ENCODE data around the gene PER2.

The PER2 gene

DNA sequence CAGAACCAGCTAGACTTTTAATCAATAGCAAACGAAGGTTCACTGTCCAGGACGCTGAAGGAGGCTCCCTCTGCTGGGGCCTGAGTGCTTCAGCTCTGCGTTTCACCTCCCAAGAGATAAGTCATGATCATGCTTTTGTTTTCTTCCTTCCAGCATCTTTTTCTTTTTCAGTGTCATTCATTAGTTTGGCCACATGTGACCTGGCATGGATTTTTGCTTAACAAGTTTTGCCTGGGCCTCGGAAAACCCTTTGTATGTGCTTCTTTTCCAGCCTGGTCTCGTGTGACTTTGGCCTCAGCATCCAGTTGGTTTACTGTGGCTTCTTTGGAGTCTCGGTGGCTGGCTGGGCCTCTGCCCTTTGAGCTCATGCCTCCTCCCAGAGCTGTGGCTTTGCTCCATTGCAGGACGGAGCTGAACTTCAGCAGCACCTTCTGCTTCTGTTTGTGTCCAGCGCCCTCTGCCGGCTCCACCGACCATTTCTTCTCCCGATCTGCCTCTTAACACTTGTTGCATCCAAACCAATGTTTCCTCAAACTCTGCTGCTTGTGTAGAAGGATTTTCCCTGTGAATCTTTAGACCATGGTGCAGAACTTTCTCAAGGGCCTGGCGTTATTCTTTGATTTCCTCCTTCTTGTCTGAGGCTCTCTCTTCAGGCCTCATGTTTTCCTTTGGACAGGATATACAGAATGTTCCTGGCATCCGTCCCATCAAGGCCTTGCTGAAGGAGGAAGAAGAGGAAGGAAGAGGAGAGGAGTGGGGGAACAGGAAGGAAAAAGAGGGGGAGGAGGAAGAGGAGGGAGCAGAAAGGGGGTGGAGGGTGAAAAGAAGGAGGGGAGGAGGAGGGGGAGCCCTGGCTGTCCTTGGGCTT is 25.0 kb downstream of the PER2 start:
- no peak for FAIRE-seq

DNA sequence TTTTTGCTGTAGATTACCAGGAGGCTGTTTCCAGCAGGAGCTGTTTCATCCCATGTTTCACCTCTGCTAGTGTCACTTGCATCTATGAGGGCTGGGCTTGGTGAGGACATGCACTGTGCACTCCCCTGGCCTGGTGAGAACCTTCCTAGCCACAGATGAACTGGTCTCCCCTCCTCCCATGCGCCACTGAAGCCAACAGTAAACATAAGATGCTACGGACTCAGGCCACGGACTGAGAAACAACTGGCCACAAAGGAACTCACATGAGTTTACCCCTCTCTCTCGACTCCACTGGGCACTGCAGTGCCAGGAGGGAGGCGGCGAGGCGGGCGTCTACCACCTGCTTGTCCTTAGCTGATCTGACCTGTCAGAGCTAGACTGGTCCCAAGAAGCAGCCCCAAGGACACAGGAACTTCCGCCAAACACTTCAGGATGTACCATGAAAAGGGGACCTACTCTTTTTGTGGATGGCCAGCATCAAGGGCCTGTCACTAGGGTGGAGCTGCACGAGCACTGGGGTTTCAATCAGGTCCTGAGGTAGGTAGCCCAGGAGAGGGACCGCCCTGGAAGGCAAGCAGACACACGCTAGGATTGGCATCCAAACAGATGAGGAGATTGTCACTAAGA is 25.8 kb downstream of the PER2 start:
- no peak for FAIRE-seq

DNA sequence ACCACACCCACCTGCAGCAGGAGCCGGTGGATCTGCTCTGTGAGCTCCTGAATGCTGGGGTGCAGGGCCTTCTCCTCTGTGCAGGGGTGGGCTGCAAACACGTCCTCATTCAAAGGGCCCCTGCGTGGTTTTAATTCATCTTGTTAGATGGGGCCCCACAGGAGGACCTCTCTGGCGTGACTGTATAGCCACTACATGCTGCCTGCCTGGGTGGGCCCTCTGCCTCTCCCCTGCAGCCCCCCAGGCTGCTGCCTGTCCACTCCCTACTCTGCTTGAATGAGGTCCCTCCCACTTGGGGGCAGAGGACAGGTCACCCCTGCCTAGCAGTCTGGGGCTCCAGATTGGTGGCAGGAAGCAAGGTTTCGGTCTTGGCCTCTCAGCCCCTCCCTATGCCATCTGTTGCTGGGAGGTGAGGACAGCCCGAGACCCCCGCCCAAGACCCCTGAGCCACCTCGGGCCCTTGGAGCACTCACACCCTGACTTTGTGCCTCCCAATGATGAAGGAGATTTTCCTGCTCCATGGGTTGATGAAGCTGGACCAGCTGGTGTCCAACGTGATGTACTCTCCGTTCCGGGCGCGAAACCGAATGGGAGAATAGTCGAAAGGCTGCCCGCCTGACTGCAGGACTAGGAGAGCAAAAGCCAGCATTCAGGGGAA is 26.6 kb downstream of the PER2 start:
- no peak for FAIRE-seq

DNA sequence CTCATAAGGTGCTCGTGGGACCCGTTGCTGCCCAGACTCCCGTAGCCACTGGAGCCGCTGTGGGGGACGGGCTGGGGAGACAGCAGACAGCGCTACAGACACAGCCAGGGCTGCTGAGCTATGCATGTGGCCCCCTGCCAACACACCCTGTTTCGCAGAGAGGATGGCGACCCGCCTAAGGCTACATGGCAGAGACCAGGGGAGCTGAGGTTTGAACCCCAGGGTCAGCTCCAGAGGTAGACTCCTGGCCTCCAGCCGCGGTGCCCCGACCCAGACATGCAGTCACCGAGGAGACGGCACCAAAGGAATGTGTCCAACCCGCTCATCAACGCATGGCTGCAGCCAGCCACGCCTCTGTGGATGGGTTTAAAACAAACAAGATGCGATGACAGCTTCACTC is 27.5 kb downstream of the PER2 start:
- no peak for FAIRE-seq

DNA sequence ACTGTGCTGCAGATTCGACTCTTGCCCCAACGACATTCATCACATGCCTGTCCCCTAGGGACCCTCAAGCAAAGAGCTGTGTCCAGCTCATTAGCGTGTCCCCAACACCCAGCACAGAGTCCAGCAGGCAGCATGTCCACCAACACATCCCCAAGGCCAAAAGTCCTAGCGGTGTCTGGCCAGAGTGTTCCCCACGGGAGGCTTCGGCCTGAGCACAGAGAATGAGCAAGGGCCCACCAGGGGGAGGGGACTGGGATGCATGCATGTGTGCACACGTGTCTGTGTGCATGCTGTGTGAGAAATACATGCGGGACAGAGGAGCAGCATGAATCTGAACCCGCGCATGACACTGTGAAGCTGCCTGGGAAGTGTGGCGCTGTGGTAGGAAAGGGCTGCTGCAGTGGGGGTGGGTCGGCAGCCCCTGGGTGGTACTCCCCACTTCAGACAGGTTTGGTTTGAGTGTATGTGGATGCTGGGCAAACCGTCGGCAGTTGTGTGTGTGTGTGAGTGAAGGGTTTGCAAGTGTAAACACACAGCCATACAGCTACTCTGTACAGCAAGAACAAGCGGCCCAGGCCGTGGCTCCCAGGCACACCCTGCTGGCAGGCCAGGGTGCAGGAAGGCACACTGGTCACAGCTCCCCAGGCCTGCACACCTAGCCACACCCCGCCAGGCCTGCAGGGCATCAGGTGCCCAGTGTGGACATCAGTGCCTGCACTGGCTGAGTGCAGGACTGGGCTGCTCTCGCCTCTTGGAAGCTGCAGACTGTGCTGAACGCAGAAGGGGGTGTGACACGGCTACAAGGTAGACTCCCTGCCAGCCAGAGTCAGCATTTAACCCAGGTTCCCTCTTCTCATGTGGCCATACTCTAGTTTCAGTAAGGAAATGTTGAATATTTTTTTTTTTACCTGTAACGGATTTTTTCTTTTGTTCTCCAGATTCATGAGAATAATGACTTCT is 29.1 kb downstream of the PER2 start:
- FAIRE-seq: no peak

DNA sequence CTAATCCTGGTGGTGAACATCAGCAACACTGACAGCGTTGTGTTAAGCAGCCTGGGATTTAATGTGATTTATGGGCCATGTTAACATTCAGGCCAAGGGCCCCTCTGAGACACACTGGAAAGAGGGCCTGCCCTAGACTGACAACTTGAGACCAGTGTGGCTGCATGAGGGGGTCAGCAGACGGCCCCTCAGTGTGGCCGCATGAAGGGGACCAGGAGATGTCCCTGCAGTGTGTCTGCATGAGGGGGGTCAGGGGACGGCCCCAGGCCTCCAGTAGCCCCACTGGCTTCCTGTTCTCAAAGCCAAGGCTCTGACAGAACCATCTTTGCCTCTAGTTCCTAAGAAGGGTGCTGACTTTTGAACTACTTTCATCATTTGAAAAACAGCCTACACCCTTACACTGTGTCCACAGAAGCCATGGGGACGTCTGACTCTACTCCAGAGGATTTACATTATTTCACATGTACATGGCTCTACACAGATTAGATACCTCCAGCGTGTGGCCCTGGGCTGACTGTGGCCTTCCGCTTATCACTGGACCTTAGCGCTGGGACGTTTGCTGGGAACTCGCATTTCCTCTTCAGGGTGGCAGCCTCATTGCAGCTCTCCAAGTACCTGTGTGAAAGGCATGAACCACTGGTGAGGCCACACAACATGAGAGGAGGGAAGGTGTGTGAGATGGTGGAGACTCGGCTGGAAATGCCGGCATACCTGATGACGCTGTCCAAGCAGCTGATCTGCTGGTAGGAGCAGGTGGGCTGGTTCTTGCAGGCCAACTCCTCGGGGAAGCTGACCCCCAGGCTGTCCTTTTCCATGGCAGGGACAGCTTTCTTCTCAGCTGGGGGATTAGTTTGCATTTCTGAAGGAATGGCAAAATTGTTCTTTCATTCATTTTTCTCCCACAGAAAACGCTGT is 30.4 kb downstream of the PER2 start:
- FAIRE-seq: no peak

DNA sequence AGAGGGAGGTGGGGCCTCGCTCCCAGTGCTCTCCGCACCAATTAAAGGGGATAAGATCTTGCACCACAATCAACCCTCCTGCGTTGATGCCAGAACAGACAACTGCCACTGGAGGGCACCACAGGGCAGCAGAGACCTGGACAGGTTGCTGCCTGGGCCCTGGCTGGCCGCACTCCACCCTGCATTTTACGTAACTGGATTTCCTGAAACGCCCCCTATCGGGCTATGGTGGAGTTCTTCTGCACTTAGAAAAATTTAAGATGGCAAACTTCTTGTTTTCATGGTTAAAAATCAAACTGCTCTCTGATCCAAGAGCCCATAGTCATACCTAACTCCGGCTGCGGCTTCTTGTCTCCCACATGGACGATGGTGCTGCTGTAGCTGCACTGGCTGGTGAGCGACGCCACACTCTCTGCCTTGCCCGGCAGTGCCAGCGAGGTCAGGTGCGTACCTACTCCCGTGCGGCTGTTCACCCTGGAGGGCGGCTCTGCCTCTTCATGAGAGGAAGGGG is 31.8 kb downstream of the PER2 start:
- peak; percentile 49 for FAIRE-seq

DNA sequence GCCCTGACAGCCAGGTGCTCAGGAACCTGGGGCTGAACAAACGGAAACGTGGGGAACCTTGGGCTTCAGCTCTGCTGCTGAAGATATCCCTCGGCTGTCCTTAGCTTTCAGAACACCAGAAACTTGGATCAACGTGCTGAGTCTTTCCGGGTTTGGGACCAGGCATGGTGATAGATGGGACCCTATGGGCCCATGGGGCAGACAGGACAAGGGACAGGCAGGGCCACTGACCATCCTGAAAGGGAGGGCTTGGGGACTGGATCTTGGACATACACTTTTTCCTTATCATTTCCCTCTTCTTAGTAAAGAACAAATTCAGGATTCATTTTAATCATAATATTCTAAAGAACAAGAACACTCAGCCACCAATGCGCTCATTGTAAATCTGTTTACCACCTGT is 32.3 kb downstream of the PER2 start:
- no peak for FAIRE-seq

DNA sequence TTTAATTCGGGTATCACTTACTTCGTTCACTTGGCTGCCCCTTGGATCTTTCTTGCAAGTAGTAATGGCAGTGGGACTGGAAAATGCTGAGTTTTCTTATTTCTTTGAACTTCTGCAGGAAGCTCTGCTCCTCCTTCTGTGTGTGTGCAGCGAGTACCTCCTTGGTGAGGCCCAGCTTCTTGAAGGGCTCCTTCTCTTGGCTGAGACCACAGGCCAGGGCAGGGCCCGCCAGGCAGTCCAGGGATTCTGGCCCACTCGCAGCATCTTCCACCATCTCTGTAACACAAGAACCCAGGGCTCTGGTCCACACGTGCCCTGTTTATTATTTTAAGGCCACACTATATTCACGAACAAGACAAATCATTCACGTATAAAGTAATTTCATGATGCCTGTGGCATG is 32.8 kb downstream of the PER2 start:
- no peak for FAIRE-seq

DNA sequence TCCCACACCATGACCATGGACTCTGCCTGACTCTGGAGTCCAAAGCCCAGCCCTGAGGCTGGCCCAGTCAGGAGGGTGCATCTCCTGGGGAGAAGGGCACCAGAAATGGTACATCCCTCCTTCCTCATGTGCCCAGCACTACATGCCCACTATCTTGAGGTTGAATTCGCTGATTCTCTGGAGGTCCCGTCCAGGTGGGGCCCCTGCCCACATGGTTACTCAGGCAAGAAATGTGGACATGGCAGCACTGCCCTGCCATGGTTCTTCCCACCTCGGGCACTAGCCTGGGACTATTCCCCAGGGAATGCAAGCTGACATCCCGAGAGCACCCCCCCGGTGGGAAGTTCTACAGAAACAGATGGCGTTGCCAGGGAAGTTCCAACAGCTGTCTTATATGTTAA is 33.3 kb downstream of the PER2 start:
- no peak for FAIRE-seq

DNA sequence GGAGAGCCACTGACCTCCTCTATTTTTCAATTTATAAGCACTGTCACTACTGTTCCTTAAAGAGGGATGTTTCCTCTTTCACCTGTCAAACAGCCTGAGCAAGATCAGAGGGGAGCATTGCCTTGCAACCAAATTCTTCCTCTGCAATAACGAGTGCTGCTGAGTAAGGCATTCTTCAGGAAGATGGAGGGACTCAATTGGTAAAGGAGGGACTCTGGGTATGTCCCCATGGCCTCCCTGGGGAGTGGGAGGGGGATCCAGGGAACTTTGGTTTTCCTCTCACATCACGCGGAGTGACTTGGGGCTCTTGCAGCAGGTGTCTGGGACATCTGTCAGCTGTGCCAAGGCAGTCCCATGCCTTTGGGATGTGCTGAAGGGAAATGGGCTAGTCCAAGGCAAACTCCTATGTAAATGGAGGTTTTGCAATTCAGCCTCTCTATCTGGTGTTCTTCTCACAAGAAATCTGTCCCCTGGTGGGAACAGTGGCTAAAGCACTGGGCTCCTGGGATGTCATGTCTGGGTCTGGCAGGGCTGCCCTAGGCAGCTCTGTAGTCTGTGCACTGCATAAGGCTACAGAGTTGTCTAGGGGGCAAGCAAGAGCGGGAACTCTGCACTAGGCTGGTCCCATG is 34.2 kb downstream of the PER2 start:
- FAIRE-seq: no peak

DNA sequence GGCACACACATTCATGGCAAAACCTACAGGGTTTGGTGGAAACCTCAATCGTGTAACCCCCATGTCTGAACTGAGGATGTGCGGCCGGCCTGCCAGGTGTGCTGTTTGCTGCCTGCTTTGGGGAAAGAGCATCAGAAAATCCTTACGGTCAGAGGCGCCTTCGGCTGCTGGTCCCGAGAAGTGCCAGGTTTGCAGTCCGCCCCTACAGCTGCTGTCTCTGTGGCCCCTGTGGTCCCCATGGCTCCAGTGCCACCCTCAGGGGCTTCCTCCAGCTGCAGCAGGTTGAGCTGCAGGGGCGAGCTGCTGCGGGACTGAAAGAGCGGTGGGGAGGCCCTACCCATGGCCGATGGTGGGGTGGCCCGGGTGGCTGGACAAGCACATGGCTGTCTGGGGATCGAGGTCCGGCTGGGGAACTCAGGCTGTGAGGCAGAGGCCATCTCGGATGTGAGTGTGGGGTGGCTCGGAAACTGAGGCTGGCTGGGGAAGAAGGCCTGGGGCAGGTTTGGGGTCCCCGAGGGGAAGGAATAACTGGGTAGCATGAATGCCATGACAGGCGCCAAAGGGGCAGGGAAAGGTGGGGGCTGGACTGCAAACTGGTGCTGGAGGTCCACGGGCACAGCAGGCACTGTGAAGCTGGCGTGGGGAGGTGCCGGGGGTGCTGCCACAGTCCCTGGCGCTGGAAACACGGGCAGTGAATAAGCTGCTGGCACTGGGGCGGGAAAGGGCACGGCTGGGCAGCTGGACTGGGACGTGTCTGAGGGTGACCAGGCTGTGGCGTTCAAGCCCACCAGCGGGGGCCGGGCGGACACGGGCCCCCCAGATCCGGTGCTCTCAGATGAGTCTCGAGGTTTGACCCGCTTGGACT is 35.4 kb downstream of the PER2 start:
- no peak for FAIRE-seq

DNA sequence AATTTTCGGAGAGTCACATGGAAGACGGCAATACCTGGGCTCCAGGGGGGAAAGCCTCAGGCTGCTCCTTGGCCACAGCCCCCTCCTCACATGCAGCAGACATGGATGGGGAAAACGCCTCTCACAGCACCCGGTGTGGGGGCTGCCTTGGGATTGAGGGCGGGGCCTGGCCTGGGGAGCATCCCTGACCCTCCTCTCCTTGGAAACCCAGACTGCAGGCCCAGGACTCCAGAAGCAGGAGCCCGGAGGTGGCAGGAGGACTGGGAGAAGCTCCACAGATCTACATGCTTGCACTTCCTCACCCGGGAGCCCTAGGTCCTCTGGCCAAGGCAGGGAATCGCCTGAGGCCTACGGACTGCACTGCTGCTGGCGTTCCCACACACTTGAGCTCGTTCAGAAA is 36.4 kb downstream of the PER2 start:
- no peak for FAIRE-seq

DNA sequence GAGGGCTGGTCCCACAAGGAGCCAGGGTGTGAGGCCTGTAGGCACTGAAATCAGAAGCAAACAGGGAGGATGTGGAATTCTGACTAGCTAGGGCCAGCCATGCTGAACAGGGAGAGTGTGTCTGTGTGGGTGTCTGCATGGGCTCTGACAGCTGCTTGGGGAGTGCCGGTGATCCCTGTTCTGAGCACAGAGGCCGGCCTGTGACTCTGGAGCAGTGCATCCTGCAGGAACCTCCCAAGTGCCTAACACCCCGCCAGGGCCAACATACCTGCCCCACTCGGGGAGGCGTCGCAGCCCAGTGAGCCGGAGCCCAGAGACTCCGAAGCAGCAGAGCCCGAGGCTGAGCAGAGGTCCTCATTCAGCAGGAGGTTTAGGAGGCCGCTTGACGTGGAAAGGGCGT is 37.1 kb downstream of the PER2 start:
- no peak for FAIRE-seq

DNA sequence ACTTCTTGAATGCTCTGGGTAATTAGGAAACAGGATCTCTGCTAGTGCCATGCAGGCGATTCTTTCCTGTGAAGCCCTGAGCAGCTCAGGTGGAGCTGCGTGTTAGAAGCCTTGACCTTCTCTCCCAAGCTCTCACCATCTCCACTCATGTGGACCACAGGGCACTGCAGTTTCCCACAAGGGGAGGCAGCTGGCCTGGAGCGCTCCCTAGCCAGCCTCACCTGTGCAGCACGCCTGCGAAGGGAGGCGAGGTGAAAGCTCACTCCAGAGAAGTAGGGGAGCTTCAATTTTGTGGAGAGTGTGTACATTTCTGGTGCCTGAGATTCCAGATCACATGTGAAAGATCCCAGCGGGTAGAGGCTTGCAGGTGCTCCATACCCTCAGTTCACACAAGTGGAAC is 37.5 kb downstream of the PER2 start:
- no peak for FAIRE-seq

DNA sequence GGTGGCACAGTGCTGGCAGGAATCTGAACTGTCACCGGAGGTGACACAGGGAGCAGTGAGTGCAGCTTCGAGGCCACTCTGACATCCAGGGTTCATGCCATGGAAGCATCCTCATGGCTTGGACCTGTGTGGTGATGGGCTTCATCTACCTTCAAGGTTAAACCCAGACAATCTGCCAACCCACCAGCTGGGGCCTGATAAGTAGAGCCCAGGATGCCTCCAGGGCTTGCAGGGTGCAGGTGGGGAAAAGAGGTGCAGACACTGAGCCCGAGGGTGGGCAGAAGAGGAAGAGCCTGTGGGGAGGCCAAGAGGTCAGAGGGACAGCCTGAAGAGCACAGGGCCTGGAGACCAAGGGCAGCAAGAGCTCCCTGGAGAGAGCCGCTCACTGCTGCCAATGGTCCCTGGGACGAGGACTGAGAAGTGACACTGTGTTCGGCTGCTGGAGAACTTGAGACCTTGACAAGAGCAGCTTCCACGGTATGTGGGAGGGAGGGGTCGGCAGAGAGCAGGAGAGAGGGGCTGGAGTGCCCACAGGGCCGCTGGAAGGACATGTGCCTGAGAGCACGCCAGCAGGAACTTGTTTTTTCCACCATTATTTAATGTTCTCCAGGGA is 40.5 kb downstream of the PER2 start:
- FAIRE-seq: no peak

DNA sequence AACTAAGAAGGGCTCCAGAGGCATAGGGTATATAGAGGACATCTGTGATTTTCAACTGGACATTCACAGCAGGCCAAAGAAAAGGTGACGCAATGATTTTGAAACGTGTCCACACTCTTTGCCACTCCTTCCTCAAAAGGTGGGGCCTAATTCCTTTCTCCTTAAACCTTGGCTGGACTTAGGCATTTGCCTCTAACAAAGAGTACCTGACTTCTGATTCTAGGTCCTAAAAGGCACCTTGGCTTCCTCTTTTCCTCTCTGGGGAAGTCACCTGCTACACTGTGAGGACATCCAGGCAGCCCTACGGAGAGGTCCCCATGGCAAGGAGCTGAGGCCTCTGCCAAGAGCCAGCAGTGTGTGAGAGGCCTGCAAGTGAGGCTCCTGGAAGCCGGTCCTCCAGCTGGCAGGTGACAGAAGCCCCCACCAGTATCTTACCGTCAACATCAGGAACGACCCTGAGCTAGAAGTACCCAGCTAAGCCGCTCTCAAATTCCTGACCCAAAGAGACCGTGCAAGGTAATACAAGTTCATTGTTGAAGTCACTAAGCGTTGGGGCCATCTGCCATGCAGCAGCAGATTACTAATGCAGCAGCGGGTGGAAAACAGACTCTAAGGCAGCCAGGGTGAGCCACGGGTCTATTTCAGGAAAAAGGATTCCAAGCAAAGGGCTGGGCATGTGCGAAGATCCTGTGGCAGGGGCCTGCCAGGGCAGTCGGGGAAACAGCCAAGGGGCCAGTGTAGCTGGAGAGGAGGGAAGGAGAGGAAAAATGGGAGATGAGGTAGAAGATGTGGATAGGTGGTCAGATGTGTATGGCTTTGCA is 41.2 kb downstream of the PER2 start:
- no peak for FAIRE-seq

DNA sequence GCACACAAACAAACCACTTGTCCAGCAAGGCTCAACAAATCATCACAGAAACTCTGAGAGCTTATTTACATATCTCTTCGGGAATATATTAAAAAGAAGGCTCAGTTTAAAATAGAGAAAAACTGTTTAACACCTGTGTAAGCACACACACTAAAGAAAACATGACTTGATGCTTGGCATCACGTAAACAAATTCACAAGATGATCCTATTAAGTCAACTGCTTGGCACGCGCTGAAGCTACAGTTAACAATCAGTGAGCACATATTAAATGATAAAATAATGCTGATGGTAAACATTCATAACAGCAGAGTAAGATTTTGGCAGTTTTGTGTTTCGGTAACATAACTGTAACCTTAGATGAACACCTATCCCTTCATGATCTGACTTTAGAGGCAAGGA is 44.3 kb downstream of the PER2 start:
- FAIRE-seq: no peak

All from islet of Langerhans (tissue), 1 donor.